ENCODE data around the gene SCN8A. TPM values are rescaled to one million over a fixed set of nuclear protein-coding genes. Genes with fewer than 3 reads are reported as not detected.
"Not testable (repeated sequence)": the region's sequence is repeated elsewhere in the genome, so short reads cannot be mapped to it uniquely, and the experiment has no call there.

Gene SCN8A
- total RNA-seq, 1 donor: 0.54 TPM

DNA sequence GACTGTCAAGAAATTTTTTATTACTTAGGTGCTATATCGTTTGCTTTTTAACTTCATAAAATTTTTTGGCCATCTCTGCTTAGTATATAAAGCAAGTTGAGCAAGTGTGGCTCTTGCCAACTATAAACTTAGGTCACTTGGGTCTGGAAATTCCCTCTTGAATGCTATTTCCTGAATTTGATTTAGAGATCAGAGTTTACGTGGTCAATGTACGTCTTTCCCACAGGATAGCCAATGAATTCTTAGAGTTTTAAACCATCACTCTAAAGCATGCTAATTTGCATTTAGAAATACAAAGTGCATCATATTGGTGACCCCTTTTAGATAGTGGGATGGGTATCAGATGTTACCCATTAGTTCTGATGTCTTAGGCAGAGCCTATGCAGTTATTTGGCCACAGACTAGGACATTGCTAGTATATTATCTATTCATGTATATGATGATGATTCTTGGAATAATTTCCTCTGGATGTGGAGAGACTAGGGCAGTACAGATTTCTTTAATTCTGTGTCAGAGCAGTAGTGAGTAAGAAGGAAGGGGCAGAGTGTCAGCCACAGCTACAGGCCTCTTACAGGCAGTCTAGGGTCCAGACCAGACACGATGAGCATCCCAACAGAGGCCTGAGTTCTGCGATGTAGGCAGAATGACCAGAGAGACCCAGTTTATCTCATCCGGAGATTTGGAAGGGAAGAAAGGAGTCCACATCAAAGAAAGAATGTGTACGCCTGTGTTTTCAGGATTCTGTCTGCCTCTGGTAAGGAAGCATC, 30.3 kb downstream of the SCN8A start:
- no peak for DNase-seq (ENCODE audit: low read depth in 2 of 3, low spot score in 2 of 3)

DNA sequence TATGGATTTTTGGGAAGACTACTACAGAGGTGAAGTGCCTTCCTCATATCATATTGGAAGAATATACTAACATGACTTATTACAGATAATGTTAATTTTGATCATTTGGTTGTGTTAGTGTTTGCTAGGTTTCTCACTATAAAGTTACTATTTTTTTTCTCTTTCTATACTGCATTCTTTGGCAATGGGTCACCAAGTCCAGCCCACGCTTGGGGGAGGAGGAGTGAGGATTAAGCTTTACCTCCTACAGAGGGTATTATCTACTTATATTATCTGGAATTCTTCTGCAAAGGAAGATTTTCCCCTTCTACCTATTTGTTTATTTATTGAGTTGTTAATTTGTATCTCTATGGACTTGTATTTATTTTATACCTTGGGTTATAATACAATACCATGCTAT, 31.5 kb downstream of the SCN8A start:
- DNase-seq (ENCODE audit: low read depth in 2 of 3, low spot score in 2 of 3): no peak

DNA sequence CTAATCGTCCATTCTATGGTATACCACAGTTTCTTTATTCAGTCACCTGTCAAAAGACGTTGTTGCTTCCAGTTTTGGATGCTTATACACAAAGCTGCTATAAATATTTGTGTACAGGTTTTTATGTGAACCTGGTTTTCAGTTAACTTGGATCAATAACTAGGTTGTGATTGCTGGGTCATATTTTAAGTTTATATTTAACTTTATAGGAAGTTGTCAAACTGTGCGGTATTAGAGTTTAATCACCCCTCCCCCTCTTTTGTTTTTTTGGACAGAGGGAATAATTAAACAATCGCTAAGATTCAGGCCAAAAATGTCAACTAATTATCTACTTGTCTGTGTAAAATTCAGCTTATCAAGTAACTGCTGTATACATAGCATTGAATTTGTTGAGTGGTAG, 34.3 kb downstream of the SCN8A start:
- DNase-seq (ENCODE audit: low read depth in 2 of 3, low spot score in 2 of 3): no peak

DNA sequence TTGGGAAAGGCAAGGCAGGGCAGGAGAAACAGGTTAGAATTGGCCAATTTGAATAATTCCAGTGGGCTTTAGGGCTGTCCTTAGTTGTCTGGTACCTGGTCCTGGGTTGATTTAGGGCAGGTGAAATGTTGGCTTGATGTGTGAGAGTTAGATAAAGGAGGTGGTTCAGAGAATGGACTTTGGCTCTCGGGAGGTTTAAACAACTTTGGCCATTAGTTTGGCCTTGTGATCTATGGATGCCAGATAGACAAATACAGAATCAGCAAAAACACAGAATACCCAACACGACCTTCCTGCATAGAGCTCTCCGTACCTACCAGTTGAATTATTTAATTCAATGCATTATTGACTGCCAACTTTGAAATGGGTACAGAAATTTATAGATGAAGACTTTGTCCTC, 35.1 kb downstream of the SCN8A start:
- DNase-seq (ENCODE audit: low read depth in 2 of 3, low spot score in 2 of 3): no peak

DNA sequence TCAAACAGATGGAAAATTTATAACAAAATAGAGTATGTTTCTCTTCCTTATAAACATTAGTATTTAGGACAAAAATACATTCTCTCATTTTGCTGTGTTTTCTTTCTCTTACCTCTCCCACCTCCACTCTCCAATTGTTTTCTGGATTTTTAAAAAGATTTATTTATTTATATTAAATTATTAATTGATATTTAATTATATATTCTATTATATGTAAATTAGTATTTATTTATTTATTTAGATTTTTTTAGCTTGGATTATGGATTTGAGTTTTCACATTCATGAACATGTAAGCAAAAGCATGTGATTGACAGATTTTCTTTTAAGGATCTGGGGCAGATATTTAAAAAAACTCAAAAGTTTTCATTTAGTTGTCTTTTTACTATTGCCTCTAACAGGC, 35.6 kb downstream of the SCN8A start:
- DNase-seq (ENCODE audit: low read depth in 2 of 3, low spot score in 2 of 3): no peak

DNA sequence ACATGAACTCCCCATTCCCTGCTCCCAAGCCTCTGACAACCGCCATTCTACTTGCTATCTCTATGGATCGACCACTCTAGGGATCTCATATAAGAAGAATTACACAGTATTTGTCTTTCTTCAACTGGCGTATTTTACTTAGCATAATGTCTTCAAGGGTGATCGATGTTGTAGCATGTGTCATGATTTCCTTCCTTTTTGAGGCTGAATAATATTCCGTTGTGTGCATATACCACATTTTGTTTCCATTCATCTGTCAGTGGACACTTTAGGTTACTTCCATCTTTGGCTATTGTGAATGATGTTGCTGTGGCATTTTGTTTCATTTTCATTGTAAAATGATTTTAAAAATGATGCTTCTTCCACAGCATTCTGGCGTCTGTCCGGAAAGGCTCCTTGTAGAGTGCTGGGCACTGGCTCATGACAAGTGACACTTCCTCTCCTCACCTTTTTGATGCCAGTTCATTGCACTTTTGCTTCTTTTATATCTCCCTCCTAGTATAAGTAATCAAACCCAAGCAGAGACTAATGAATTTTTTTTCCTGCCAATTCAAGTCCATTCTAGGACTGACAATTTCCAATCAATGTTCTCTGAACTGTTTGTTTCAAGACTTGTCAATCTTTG, 39.3 kb downstream of the SCN8A start:
- DNase-seq (ENCODE audit: low read depth in 2 of 3, low spot score in 2 of 3): no peak

DNA sequence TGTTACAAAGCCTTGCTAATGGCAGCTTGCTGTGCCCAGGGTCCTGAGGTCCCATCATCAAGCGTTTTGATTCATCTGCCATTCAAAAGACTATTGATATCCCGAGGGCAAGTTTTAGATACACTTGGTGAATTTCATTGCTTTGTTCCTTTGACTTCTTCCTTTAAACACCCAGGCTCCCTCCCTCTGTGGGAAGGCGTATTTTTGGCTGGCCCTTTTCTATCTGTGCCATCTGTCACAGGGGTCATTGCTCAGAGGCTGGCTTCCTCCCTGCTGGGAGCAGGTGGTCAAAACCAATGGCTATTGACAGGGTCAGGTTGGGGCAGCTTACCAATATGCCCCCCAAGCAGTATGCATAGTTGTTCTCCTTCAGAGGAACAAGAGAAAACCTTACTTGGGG, 40.0 kb downstream of the SCN8A start:
- no peak for DNase-seq (ENCODE audit: low read depth in 2 of 3, low spot score in 2 of 3)

DNA sequence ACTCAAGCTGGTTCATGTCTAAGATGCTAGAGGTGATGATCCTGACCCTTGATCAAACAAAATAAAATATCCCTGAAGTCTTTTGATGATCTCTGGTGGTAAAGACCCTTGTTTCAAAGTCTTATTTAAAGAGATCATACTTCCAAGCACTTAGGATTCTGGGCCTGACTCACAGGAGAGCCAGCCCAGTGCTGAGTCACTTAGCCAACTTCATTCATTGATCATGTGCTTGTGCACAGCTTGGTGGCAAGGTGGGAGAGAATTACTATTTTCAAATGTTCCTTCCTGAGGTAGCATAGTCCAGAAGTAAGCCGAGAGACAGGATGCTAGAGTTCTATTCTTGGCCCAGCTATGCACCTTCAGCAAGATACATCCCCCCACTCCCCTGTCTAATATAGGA, 40.6 kb downstream of the SCN8A start:
- DNase-seq (ENCODE audit: low read depth in 2 of 3, low spot score in 2 of 3): peak in 1 of 3 donors; percentile 3

DNA sequence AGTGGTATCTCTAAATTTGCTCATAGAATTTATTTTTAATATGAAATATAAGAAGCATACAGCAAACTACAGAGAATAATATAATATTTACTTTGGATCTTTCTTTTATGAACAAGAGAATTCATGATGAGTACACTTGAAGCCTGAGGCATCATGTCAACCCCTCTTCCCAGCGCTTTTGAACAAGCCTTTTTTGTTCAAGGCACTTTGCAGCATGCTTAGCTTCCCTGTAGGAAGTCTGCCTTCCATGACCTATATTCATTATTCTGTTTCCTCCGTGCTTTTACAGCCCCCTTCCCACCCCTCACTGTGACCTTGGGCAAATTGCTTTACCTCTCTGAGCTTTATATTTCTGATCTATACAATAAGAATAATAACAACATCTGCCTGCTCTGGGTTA, 41.6 kb downstream of the SCN8A start:
- no peak for DNase-seq (ENCODE audit: low read depth in 2 of 3, low spot score in 2 of 3)

DNA sequence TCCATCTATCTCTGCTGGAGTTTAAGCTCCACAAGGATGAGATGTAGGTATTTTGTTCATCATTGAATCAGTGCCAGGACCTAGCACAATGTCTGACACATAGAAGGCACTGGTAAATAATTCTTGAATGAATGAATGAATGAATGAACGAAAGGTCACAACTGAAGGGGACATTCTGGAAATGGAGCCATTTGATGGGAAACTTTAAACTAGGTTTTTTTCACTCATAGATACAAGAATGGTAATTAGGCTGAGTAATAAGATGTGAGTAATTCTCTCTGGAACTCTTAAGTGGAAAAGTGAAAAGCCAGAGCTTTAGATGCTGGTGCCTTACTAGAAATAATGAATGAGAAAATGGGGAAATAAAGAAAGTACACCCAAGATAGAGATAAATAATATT, 44.3 kb downstream of the SCN8A start:
- DNase-seq (ENCODE audit: low read depth in 2 of 3, low spot score in 2 of 3): no peak

DNA sequence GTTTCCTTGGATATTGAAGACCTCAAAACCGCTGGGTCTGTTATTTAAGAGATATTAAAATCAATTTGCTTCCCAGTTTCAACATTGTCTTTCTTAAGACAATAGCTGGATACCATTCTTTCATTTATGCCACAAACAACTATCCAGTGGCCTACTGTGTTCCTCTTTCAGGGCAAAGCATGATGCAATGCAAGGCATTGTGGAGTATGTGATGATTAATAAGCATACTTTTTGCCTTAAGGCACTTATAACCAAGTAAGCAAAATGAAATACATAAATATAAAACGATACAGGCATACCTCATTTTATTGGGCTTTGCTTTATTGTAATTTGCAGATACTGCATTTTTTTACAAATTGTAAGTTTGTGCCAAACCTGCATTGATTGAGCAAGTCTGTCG, 45.5 kb downstream of the SCN8A start:
- no peak for DNase-seq (ENCODE audit: low read depth in 2 of 3, low spot score in 2 of 3)

DNA sequence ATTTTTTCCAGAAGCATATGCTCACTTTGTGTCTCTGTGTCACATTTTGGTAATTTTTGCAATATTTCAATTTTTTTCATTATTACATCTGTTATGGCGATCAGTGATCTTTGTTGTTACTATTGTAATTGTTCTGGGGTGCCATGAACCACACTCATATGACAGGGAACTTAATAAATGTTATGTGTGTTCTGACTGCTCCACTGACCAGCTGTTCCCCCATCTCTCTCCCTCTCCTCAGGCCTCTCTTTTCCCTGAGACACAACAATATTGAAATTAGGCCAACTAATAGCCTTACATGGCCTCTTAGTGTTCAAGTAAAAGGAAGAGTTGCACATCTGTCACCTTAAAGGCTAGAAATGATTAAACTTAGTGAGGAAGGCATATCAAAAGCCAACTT, 46.0 kb downstream of the SCN8A start:
- DNase-seq (ENCODE audit: low read depth in 2 of 3, low spot score in 2 of 3): no peak

DNA sequence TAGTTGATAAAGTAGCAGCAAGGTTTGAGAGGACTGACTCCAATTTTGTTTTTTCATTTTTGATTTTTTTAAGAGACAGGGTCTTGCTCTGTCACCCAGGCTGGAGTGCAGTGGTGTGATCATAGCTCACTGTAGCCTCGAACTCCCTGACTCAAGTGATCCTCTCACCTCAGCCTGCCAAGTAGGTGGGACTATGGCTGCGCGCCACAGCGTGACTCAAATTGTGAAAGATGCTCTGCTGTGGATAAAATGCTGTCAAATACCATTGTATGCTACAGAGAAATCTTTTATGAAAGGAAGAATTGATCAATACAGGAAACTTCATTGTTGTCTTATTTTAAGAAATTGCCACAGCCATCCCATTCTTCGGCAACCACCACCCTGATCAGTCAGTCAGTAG, 48.3 kb downstream of the SCN8A start:
- no peak for DNase-seq (ENCODE audit: low read depth in 2 of 3, low spot score in 2 of 3)

DNA sequence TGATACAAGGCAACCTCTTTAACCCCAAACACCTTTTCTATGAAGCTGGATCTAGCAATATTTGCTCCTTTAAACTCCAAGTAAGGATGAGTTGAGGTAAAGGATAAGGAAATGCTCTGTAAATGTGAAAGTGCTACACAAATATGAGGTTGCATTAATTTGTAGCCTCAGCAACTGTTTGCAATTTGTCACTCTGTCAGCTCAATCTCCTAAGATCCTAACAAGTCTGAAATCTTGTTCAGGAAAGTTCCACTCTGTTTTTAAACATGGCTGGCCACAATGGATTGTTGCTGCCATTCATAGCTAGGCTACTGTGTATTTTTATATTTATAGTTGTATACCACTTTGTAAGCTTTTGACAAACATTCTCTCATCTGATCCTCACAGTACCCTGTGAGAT, 51.3 kb downstream of the SCN8A start:
- DNase-seq (ENCODE audit: low read depth in 2 of 3, low spot score in 2 of 3): no peak

DNA sequence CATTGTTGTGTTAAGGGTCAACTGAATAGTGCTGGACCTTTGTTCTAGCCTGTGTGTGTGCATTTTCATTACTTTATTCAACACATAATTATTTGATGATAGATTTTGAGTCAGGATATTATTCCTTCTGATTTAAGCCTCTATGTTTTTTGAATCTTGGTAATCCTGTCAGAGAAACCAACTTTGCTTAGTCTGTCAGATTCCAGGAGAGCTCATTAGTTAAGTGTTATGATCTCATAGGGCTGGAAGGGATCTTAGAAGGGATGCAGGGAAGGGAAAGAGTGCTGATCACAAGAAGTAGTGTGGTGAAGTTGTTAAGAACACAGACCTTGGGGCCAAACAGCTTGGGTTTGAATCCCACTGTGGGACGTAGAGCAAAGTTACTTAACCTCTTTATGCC, 52.9 kb downstream of the SCN8A start:
- no peak for DNase-seq (ENCODE audit: low read depth in 2 of 3, low spot score in 2 of 3)

DNA sequence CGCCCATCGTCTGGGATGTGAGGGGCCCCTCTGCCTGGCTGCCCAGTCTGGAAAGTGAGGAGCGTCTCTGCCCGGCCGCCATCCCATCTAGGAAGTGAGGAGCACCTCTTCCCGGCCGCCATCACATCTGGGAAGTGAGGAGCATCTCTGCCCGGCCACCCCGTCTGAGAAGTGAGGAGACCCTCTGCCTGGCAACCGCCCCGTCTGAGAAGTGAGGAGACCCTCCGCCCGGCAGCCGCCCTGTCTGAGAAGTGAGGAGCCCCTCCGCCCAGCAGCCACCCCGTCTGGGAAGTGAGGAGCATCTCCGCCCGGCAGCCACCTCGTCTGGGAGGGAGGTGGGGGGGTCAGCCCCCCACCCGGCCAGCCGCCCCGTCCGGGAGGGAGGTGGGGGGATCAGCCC, 53.7 kb downstream of the SCN8A start:
- not testable (repeated sequence) for DNase-seq (ENCODE audit: low read depth in 2 of 3, low spot score in 2 of 3)

DNA sequence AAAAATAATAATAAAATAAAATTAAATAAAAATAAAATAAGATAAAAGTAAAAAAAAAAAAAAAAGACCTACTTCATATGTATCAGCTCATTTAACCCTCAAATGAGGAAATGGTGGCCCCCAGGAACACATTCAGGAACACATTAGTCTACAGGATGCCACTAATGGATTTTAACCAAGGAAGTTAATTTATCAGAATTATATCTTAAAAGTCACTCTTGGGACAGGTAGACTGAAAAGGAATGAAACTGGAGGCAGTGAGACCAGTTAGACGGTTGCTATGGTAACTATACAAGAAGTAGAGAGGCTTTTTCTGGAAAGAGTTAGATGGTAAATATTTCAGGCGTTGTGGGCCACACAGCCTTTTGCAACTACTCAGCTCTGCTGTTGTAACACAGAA, 54.9 kb downstream of the SCN8A start:
- DNase-seq (ENCODE audit: low read depth in 2 of 3, low spot score in 2 of 3): no peak

DNA sequence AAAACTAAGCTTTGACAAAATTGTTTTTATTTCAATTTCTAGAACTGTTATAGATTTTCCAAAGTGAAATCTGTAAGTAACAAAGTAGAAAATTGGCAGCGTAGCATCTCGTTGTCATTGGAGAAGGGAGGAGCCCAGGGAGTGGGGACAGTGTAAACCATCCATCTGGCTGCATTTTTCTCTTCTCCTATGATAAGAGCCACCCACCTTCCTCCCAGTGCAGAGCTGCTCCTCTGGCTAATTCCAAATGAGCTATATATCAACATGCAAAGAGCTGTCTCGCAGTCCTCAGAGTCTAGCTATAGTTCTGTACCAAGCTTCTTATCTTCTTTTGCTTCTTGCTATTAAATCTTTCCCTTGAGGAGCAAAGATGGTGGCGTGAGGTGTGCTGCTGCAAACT, 56.6 kb downstream of the SCN8A start:
- DNase-seq (ENCODE audit: low read depth in 2 of 3, low spot score in 2 of 3): no peak

DNA sequence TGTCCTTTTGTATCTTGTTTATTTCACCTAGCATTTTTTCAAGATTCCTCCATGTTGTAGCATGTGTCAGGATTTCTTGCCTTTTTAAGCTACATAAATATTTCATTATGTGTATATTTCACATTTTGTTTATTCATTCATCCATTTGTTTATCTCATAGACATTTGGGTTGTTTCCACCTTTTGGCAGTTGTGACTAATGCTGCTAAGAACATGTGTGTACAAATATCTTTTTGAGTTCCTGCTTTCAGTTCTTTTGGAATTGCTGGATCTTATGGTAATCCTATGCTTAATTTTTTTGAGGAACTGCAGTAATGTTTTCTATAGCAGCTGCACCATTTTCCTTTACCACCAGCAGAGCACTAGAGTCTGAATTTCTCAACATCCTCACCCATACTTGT, 62.4 kb downstream of the SCN8A start:
- DNase-seq (ENCODE audit: low read depth in 2 of 3, low spot score in 2 of 3): no peak

DNA sequence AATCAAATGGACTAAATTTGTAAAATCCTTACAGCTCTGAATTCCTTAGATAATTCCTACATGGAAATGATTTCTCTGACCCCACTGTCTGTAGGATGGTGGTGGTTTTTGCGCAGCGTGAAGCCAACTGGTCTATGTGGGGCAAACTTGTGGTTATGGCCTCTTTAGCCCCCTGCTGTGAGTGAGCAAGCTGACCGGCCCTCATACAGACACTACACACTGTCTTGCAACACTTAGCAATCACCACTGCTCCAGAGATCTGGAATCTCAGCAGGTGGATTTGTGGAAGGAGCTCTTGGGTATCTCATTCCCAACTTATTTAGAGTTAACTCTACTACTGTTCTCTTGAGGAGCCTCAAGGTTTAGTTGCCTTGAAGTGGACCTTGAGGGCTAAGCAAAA, 70.2 kb downstream of the SCN8A start:
- no peak for DNase-seq (ENCODE audit: low read depth in 2 of 3, low spot score in 2 of 3)

DNA sequence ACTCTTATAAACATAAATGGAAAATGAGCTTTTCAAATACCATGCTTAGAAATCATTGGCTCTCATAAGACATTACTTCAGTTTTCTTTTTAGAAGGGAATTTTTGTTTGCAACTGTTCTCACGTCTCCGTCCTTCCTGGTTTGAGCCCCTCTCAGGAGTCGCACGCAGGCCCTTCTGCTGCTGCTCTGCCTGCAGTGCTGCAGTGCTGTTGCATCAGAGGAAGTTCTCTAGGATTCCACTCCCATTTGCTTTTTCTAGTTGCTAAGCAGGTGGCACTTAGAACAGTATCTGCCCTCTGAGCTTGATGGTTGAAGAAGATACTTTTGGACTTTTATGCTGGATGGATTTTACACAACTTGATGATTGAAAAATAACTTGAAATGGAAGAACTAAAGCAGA, 70.8 kb downstream of the SCN8A start:
- DNase-seq (ENCODE audit: low read depth in 2 of 3, low spot score in 2 of 3): no peak

DNA sequence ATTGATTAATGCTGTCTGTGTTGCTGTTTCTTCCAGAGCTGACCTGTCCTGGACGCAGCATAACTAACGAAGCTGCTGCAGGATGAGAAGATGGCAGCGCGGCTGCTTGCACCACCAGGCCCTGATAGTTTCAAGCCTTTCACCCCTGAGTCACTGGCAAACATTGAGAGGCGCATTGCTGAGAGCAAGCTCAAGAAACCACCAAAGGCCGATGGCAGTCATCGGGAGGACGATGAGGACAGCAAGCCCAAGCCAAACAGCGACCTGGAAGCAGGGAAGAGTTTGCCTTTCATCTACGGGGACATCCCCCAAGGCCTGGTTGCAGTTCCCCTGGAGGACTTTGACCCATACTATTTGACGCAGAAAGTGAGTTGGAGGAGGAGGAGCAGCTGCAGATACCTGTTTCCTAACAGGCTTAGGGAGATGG, 71.7 kb downstream of the SCN8A start:
- no peak for DNase-seq (ENCODE audit: low read depth in 2 of 3, low spot score in 2 of 3)

DNA sequence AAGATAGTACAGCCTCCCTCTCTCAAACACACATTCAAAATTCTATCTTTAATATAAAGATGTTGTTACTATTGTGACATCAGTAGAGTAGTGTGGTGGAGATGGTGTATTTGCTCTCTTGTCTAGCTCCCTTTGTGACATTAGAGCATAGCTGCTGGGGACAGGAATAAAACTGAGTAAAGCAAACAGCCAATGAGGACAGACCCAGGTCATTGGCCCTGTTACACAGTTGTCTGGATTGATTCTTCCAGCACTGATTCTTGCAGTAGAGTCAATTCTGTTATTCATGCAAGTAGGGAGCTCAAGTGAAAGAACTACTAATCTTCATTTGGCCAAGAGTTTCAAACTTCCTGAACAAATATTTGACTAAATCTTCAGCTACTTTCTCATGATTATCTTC, 72.4 kb downstream of the SCN8A start:
- no peak for DNase-seq (ENCODE audit: low read depth in 2 of 3, low spot score in 2 of 3)

All from hematopoietic multipotent progenitor cell (in vitro differentiated cells).